Measurements from ENCODE around the gene STX5.

- TF ChIP-seq KDM5A (IDR thresholded peaks at IDR 0.05): peak; percentile 53; the same call in 1 of the 2 replicates
- peak; percentile 12; the same call in 1 of the 3 replicates for TF ChIP-seq SMC3 (IDR thresholded peaks at IDR 0.05)
- peak; percentile 96 to 97 for TF ChIP-seq JUN (IDR thresholded peaks at IDR 0.05)
- no peak for TF ChIP-seq MAZ (IDR thresholded peaks at IDR 0.05; ENCODE audit: borderline replicate concordance, low read depth, low read length)
- peak; percentile 99 for TF ChIP-seq POLR2A (IDR thresholded peaks at IDR 0.05; ENCODE audit: low read length)
- TF ChIP-seq ESRRA (IDR thresholded peaks at IDR 0.05; ENCODE audit: borderline replicate concordance, low read length): no peak
- TF ChIP-seq CTCF (IDR thresholded peaks at IDR 0.05): peak; percentile 74
- TF ChIP-seq GATA3 (IDR thresholded peaks at IDR 0.05; ENCODE audit: borderline replicate concordance): no peak
These were observed 49.1 kb upstream of the STX5 start, which contains the start of gene SLC3A2 for GRCh38 chr11:62880803-62881578.

Data from A549 (cell line).